Gastroesophageal sphincter (tissue), 4 donors: Measurements from ENCODE around the gene COL5A1. TPM values are rescaled to one million over a fixed set of nuclear protein-coding genes. Genes with fewer than 3 reads are reported as not detected.

Experiments
- ATAC-seq: fragments of 150-250 bp; one replicate; pipeline ENCODE4 v1.9.1; 2016; ENCODE audit warnings: mild to moderate bottlenecking, moderate library complexity
- H3K27ac ChIP-seq, 4 donors: fragments of 200-600 bp; sonication (generic) in 3 of 4; 1 replicate in 3 of 4; 2 replicates in 1 of 4; pipeline ENCODE4 v1.5.1; 2016 to 2019
- H3K27me3 ChIP-seq: fragments of 200-600 bp; sonication (generic); one replicate; pipeline ENCODE4 v1.5.1; 2019
- H3K36me3 ChIP-seq, 2 donors: fragments of 200-600 bp; sonication (generic); one replicate each; pipeline ENCODE4 v1.5.1; 2019; ENCODE audit warnings: control low read depth in 1 of 2
- H3K4me1 ChIP-seq, 3 donors: fragments of 200-600 bp; sonication (generic); 1 replicate in 2 of 3; 2 replicates in 1 of 3; pipeline ENCODE4 v1.5.1; 2016 to 2019; ENCODE audit warnings: control low read depth in 2 of 3
- H3K4me3 ChIP-seq, 2 donors: fragments of 200-600 bp; sonication (generic); one replicate each; pipeline ENCODE4 v1.5.1; 2019; ENCODE audit warnings: mild to moderate bottlenecking in 1 of 2, moderate library complexity in 1 of 2
- H3K9me3 ChIP-seq, 3 donors: fragments of 200-600 bp; sonication (generic); one replicate each; pipeline ENCODE4 v1.5.1; 2017 to 2019; ENCODE audit warnings: control low read depth in 2 of 3
- EP300 ChIP-seq: sonication (generic); formaldehyde crosslinking; IDR thresholded peaks from one replicate; pipeline ENCODE4 v1.6.1; 2017; ENCODE audit warnings: antibody characterized with exemption, mild to moderate bottlenecking
- POLR2A ChIP-seq, 2 donors: fragments of 450-650 bp; IDR thresholded peaks; one replicate each; pipeline ENCODE4 v1.6.1; 2017; ENCODE audit warnings: antibody characterized with exemption in 2 of 2, mild to moderate bottlenecking in 2 of 2, moderate library complexity in 1 of 2
- POLR2AphosphoS5 ChIP-seq: sonication (generic); formaldehyde crosslinking; IDR thresholded peaks from one replicate; pipeline ENCODE4 v1.6.1; 2017; ENCODE audit warnings: antibody characterized with exemption
- WGBS, 2 donors: methylation state at CpG; one replicate each; pipeline ENCODE4 v1.1.5; 2018; ENCODE audit warnings: low coverage in 1 of 2; 5-methylcytosine and 5-hydroxymethylcytosine counted together
- total RNA-seq, 4 donors: library from RNA; depleted of rRNA; stranded (reverse); fragments of >200 nt; gene quantifications; one replicate each; pipeline ENCODE4 v1.1.0, GENCODE V29; 2016
- TF ChIP-seq, protein P1 (sequence below), 4 experiments: fragments of 200-600 bp in 2 of 4; fragments of 450-650 bp in 2 of 4; sonication (generic) in 1 of 4; IDR thresholded peaks; one replicate each; pipeline ENCODE4 v1.5.1; 2017 to 2019; ENCODE audit warnings: antibody characterized with exemption in 4 of 4, mild to moderate bottlenecking in 2 of 4, moderate library complexity in 2 of 4

COL5A1 gene
- total RNA-seq, 4 donors from 2014 or later, result 48.5 to 86.4 (median 74.9) TPM

GRCh38 chr9:134833294-134833880, 191.8 kb downstream of the COL5A1 start:
- H3K4me3 ChIP-seq, result no peak overlapping the region

GRCh38 chr9:134834217-134834956, 192.8 kb downstream of the COL5A1 start:
- Histone ChIP-seq H3K4me1 (peaks cover 0 to 14% (median 0%) of the 10 kb centered on the region in 3 donors), H3K36me3 (peaks cover 0 to 100% of the 10 kb centered on the region in 2 donors), H3K9me3 (no peaks in the 10 kb centered on the region), H3K27me3 (no peaks in the 10 kb centered on the region), H3K27ac (peak overlapping the region in 1 of 4 donors; percentile 61), H3K4me3 (no peak overlapping the region)
- WGBS, 2 donors, result 73 to 100% methylated on average over 3 to 7 of the region's 20 CpGs
- TF ChIP-seq, protein P1, sequence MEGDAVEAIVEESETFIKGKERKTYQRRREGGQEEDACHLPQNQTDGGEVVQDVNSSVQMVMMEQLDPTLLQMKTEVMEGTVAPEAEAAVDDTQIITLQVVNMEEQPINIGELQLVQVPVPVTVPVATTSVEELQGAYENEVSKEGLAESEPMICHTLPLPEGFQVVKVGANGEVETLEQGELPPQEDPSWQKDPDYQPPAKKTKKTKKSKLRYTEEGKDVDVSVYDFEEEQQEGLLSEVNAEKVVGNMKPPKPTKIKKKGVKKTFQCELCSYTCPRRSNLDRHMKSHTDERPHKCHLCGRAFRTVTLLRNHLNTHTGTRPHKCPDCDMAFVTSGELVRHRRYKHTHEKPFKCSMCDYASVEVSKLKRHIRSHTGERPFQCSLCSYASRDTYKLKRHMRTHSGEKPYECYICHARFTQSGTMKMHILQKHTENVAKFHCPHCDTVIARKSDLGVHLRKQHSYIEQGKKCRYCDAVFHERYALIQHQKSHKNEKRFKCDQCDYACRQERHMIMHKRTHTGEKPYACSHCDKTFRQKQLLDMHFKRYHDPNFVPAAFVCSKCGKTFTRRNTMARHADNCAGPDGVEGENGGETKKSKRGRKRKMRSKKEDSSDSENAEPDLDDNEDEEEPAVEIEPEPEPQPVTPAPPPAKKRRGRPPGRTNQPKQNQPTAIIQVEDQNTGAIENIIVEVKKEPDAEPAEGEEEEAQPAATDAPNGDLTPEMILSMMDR (IDR thresholded peaks at IDR 0.05), result no peak
- no peak for TF ChIP-seq POLR2AphosphoS5
- TF ChIP-seq POLR2A (IDR thresholded peaks at IDR 0.05), result no peak
- no peak for TF ChIP-seq EP300
- no peak for ATAC-seq

More at GRCh38 chr9:134833294-134833880, 191.8 kb downstream of the COL5A1 start:
- Histone ChIP-seq H3K27me3 (no peaks in the 10 kb centered on the region), H3K4me1 (peaks cover 0 to 14% (median 0%) of the 10 kb centered on the region in 3 donors), H3K27ac (no peak overlapping the region), H3K9me3 (no peaks in the 10 kb centered on the region), H3K36me3 (peaks cover 0 to 99% of the 10 kb centered on the region in 2 donors)
- TF ChIP-seq EP300, result no peak
- no peak for TF ChIP-seq POLR2AphosphoS5
- TF ChIP-seq, protein P1 (IDR thresholded peaks at IDR 0.05), result no peak
- no peak for TF ChIP-seq POLR2A (IDR thresholded peaks at IDR 0.05)
- ATAC-seq, result no peak
- 100% methylated on average over 1 of the region's 11 CpGs; no CpG with 5 or more reads in 1 of the 2 donors for WGBS, 2 donors

GRCh38 chr9:134834957-134835419, 193.4 kb downstream of the COL5A1 start:
- no peak overlapping the region for H3K4me3 ChIP-seq
- H3K9me3 ChIP-seq, result no peaks in the 10 kb centered on the region
- H3K27me3 ChIP-seq, result no peaks in the 10 kb centered on the region
- WGBS, 2 donors, result 80% methylated on average over 1 of the region's 25 CpGs; no CpG with 5 or more reads in 1 of the 2 donors
- TF ChIP-seq, protein P1 (IDR thresholded peaks at IDR 0.05), result no peak
- no peak for TF ChIP-seq POLR2AphosphoS5
- TF ChIP-seq EP300, result no peak
- TF ChIP-seq POLR2A (IDR thresholded peaks at IDR 0.05), result no peak
- H3K27ac ChIP-seq, result peak overlapping the region in 1 of 4 donors; percentile 61
- peaks cover 0 to 98% of the 10 kb centered on the region in 2 donors for H3K36me3 ChIP-seq
- peaks cover 0 to 14% (median 0%) of the 10 kb centered on the region in 3 donors for H3K4me1 ChIP-seq
- ATAC-seq, result no peak

GRCh38 chr9:134835448-134835847, 193.8 kb downstream of the COL5A1 start:
- Histone ChIP-seq H3K4me3 (no peak overlapping the region), H3K27me3 (no peaks in the 10 kb centered on the region), H3K27ac (peak overlapping the region in 1 of 4 donors; percentile 61), H3K36me3 (peaks cover 0 to 98% of the 10 kb centered on the region in 2 donors), H3K9me3 (no peaks in the 10 kb centered on the region), H3K4me1 (peaks cover 0 to 14% (median 0%) of the 10 kb centered on the region in 3 donors)
- TF ChIP-seq EP300 (no peak), POLR2AphosphoS5 (no peak), POLR2A (IDR thresholded peaks at IDR 0.05) (no peak)
- TF ChIP-seq, protein P1 (IDR thresholded peaks at IDR 0.05), result no peak
- ATAC-seq, result peak; percentile 84
- 100% methylated on average over 1 of the region's 16 CpGs; no CpG with 5 or more reads in 1 of the 2 donors for WGBS, 2 donors
